T-helper 1 cell treated with Interleukin-12 subunit alpha and Interleukin-12 subunit beta and Interleukin-4 antibody, amounts not matched to agents 30 ng/mL and 1 ng/mL, for 36 hours (primary cell): ENCODE data around the gene WAPL. TPM values are rescaled to one million over a fixed set of nuclear protein-coding genes. Genes with fewer than 3 reads are reported as not detected.
"Not testable (repeated sequence)": the region's sequence is repeated elsewhere in the genome, so short reads cannot be mapped to it uniquely, and the experiment has no call there.

Experiments
- intact Hi-C: fragments of 100-400 bp; cut with micrococcal nuclease; formaldehyde crosslinking; loops from one replicate; pipeline ENCODE4 v1.15.1; 2024
- total RNA-seq: library from RNA; stranded (reverse); gene quantifications from 2 replicates; pipeline ENCODE4 v1.2.3, GENCODE V29; 2022

WAPL gene
- total RNA-seq, 1 donor from 2014 or later = 47.5 TPM

DNA sequence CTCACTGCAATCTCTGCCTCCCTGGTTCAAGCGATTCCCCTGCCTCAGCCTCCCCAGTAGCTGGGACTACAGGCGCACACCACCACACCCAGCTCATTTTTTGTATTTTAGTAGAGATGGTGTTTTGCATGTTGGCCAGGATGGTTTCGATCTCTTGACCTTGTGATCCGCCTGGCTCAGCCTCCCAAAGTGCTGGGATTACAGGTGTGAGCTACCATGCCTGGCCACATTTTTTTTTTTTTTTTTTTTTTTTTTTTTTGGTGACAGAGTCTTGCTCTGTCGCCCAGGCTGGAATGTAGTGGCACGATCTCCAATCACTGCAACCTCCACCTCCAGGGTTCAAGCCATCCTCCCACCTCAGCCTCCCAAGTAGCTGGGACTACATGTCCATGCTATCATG is 4.1 kb upstream of the WAPL start:
- intact Hi-C loops = not testable (repeated sequence)

DNA sequence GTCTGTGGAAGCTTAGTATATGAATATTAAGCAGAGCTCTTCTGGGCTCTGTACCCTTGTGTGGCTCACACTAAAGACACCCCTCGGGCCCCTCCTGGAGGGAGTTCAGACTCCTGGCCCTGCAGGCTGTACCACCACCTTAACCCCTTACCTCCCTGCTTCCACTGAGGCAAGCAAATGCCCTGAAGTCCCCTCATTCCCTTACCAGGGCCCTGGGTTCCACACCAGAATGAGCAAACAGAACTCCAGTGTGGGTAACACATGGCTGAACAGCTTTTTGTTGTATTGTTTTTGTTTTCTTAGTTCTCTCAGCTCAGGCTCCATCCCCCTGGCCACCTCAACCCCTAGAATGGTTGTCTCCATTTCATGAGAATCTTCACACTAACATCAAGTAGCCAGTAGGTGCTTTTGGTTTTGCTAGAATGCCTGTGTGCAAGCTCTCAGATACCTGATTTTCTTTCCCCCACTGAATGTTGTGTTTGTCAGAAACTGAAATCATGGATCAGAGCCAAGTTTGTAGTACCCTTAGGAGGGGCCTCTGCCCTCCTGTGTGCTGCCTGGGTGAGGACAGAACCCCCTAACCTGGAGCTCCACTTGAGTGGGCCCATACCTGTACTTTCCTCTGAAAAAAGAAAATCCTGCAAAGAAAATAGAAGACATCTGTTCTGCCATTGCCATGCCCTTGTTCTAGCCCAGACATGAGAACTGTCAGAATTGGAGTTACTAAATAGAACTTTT is 2.8 kb upstream of the WAPL start:
- intact Hi-C loops = loop anchor here (5.0 kb wide), 2 partner anchors 818 to 1293 kb away; partner anchors contain the start of gene ATAD1

DNA sequence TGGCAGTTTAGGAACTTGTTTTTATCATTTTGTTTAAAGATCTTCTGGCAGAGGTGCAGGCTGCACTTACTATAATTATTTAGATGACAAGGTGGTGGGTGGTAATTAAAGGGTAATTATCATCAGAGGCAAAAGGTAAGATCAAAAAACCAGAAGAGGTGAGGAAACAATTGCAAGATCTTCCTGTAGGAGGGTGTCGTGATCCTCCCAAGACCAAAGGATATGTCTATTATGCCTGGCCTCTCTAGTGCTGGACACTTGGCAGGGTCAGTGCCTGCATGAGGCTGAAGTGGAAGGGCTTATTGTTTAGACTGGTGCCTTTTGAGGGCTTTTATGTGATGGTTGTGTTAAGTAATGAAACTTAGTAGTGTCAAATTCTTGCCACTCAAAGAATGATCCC is 1.8 kb upstream of the WAPL start:
- intact Hi-C loops = loop anchor here (2.0 to 5.0 kb wide), 3 partner anchors 13 to 1294 kb away; partner anchors contain the start of gene ATAD1

DNA sequence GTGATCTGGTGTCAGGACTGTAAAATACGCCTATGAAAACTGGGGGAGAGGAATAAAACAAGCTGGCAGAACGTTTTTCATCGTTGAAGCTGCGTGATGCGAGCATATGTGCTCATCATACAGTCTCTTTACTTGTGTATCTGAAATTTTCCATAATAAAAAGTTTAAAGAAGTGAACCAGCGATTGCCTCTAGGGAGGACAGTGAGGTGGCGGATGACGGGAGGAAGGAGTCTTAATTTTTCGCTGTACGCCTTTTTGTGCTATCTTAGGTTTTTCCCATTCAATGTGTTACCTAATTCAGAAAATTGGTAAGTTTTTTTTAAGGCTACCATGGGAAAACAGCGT is 891 bp upstream of the WAPL start:
- intact Hi-C loops = loop anchor here (1.0 to 5.0 kb wide), 4 partner anchors 14 to 1295 kb away; partner anchors contain the start of gene ATAD1

DNA sequence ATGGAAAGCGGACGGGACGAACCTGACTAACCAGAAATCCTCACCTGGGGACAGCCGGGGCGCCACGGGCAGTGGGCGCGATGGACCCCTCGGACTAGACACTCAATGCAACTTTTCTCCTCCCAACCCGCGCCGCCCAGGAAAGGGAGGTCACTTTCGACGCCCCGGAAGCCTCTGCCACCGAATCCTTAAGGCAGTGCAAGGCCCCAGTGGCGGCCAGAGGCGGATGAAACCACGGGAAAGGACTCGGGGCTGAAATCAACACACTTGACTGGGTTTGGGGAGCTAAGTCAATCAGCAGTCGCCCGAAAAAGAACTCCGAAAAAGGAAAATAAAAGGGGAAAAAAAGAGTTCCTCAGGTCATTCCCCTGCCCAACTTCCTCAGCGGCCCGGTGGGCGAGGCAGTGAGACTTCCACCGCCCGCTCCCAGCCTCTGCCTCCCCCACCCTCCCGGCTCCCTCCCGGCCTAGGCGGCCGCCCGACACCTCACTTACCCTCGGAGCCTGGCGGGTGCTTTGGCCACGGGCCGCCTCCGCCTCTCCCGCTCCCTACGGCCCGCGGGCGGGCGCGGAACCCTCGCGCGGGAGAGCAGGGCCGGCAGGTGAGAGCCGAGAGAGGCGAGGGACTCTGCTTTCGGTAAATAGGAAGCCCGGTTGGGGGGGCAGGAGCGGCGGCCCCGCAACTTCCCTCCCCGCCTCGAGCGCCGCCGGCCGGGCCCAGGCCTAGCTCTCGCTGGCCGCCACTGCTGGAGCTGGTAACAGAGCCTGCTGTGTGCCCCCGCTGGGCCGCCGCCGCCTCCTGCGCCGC is 518 bp downstream of the WAPL start:
- intact Hi-C loops = loop anchor here (1.0 to 5.0 kb wide), 8 partner anchors 108 to 1984 kb away; partner anchors contain the start of genes ATAD1, BMPR1A, GLUD1 and SHLD2

DNA sequence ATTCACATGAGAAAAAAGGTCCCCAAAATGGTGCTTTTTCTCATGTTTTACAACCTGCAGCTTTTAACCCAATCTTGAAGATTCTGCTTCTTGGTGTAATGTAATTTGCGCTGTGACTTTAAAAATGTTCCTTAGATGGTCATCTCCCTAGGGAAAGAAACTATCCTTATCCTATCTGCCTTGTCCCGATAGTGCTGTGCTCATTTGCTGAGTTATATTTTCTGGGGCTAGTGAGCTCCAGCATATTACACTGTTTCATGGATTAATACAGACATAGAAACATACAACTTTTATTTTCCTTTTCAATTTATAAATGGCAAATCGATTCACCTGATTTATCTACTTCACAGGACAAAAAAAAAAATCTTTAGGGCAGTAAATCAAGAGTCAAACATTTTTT is 2.8 kb downstream of the WAPL start:
- intact Hi-C loops = loop anchor here (2.0 kb wide), 1 partner anchor 72 kb away; no protein-coding TSS in a partner anchor

DNA sequence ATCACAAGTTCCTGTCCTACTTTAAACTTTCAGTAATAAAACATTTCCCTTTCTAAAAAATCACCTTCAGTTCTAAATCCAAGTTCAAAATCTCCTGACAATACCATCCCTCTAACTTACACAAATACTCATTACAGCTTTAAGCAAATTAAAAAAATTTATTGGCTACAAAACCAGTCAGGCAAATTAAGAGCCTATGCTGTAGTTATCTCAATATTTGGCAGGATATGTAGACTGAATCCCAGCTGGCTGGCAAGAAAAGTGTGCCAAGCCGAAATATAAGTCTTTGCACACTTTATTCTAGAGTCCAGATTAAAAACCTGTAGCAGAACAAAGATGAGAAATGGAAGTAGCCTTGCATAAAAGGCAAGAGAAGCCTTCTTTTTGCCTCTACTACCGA is 9.5 kb downstream of the WAPL start:
- intact Hi-C loops = no loop called here

DNA sequence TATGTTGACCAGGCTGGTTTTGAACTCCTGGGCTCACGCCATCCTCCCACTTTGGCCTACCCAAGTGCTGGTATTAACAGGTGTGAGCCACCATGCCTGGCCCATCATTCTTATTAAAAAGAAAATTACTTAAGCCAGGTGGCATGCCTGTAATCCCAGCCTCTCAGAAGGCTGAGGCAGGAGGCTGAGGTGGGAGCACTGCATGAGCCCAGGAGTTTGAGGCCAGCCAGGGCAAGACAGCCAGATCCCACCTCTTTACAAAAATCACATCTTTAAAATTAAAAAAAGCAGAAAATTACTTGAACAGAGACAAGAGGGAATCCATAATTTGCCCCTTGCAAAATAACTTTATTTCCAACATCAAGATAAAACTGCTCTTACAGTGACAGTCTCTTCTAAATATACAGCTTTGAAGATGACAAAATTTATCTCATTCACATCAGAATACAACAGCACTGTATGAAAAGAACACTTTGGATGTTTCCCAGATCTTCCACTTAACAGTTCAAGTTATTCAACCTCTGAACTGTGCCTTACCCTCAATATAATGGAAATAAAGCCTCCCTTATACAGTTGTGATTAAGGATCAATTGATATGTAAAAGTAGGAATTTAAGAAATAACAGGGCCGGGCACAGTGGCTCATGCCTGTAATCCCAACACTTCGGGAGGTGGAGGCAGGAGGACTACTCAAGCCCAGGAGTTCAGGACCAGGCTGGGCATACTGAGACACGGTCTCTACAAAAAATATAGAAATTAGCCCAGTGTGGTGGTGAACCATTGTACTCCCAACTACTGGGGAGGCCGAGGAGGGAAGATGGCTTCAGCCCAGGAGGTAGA is 10.3 kb downstream of the WAPL start:
- intact Hi-C loops = no loop called here

DNA sequence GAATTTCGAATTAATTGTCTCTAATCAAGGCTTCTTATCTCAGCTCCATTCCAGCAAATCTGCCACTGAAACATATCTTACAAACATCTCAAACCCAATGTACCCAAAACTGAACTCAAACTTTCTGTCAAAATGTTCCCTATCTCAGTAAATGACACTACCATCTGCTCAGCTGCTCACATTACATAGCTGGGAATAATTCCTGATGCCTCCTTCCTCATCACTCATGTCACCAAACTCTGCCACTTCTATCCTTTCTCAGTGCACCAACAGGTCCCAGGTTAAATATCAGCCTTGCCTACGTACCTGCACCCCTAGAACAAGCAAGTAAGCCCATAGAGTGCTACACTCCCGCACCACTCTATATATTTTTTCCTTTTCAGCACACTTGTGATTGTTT is 12.4 kb downstream of the WAPL start:
- intact Hi-C loops = no loop called here

DNA sequence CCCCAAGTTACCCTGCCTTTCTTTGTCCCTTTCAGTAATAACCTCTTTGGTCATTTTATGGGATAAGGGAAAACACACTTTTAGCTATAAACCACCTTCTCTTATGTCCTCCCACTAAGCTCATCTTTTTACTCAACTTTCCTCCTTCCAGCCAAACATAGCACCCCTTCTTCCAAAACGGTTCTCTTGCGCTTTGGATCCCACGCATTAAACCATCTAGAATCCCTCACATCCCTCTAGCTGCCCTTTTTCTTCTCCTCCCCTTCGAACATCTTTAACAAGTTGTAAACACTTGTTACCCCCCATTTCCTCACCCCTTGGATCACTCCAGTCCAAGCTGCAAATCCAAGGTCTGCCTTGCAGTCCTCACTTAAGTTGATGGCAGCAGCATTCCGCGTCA is 13.4 kb downstream of the WAPL start:
- intact Hi-C loops = no loop called here

DNA sequence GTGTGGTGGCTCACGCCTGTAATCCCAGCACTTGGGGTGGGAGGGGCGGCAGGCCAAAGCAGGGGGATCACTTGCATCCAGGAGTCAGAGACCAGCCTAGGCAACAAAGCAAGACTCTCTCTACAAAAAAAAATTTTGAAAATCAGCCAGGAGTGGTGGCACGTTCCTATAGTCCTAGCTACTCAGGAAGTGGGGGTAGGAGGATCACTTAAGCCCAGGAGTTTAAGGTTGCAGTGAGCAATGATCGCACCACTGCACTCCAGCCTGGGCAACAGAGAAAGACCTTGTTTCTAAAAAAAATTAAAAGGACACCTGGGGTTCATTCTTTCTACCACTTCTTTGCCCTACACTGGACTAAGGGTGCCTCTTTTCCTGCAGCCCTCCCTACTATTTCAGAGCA is 15.1 kb downstream of the WAPL start:
- intact Hi-C loops = no loop called here

DNA sequence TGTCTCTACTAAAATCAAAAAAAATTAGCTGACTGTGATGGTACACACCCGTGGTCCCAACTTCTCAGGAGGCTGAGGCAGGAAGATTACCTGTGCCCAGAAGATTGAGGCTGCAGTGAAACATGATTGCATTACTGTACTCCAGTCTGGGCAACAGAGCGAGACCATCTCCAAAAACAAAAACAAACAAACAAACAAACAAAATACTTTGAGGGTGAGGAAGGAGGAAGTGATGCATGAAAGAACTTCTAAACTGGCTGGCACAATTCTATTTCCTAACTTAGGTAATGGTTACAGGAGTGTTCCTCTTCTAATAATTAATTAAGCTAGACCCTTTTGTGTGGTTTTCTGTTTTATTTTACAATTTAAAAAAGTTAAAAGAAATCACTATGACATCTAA is 15.5 kb downstream of the WAPL start:
- intact Hi-C loops = no loop called here

DNA sequence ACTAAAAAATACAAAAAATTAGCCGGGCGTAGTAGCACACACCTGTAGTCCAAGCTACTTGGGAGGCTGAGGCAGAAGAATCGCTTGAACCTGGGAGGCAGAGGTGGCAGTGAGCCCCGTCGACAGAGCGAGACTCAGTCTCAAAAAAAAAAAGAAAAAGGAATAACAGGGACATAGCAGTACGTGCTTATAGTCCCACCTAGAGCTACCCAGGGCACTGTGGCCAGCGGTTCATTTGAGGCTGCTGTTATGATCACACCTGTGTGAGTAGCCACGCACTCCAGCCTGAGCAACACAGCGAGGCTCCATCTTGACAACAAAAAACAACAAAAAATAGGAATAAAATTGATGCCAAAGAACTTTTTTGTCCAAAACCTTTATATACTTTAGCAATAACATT is 17.1 kb downstream of the WAPL start:
- intact Hi-C loops = no loop called here

DNA sequence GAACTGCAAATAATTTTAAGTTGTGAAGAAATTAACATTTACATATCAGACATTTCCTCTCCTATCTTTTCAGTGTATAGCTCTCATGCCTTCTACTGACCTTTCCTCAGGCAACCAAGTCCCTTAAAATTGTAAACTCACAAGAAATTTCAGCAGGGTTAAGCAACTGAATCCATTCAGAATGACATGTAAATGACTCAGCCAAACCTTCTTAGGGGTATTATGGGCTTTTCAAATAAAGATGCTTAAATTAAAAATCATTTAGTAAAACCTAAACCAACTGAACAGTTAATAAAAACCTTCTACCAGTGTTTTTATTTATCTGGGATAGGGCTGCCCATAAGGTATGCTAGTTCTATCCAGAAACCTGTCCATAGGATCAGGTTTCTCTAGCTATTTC is 20.7 kb downstream of the WAPL start:
- intact Hi-C loops = no loop called here

DNA sequence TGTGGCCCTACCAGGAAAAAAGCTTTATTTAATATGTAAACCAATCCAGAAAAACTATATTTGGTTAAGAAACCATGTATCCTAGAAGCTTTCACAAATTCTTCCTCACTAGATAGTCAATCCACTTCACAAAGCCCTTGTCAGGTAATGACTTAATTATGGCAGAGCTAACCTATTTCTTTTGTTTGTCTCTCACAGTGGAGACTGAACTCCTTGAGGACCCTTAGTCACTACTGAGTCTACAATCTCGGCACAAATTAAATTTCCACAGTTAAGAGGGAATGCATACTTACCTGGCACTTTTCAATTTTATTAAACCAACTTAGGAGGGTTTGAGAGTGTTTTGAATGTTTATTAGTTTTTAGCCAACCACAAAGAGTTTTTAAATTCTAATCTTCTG is 23.0 kb downstream of the WAPL start:
- intact Hi-C loops = no loop called here

DNA sequence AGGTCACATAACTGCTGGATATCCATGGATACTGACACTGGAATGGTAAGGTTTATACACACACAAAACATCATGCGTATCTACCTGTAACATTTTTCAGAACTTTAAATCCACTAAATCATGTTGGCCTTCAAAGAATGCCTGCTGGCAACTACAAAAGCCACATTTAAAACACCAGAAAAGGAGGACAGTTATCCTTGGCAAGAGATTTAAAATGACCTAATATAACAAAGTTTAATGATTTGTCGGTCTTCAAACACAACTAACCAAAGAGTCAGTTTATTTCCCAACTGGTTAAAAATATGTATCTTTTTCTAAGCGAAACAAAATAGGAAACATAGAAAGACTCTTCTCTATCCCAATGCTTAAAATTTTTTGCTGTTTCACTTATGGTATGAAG is 24.0 kb downstream of the WAPL start:
- intact Hi-C loops = no loop called here

DNA sequence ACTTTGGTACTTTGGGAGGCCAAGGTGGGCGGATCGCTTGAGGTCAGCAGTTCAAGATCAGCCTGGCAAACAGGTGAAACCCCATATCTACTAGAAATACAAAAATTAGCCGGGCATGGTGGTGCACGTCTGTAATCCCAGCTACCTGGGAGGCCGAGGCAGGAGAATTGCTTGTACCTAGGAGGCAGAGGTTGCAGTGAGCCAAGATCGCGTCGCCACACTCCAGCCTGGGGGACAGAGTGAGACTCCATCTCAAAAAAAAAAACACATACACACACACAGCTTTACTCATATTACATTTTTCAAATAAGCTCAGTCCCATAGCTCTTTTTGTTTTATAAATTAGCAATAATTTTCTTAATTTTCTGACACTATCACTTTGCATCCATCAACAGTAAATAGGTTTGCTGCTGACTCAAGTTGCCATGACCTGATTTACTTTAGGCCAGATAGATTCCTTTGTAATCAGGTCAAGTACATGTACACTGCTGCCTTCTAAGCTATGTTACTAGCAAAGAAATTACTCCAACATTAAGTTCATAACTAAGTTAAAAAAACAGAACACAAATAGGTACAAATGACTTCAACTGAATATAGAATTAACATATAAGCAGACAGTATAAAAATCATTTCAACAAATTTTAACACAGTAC is 31.5 kb downstream of the WAPL start:
- intact Hi-C loops = no loop called here

DNA sequence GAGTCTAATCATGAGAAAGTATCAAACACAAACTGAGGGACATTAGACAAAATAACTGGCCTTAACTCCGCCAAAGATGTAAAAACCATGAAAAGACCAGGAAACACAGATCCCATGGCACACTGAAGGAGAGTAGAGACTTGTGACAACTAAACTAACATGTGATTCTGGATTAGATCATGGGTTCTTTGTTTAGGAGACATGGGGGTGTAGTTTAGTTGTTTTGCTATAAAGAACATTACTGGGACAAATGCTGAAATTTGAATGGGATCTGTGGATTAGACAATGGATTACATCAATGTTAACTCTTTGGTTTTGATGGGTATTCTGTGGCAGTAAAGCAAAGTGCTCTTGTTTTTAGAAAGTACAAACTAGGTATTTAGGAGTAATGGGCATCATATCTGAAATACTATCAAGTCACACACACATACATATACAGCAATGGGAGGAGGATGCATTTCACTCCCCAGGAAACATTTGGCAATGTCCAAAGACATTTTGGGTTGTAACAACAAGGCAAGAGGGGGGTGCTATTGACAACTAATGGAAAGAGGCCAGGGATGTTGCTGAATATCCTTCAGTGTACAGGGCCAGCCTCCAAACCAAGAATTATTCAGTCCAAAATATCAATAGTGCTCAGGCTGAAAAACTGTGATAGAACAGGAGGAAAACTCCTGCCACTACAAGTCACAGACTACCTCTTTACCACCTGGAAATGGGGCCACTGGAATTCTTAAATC is 32.4 kb downstream of the WAPL start:
- intact Hi-C loops = no loop called here

DNA sequence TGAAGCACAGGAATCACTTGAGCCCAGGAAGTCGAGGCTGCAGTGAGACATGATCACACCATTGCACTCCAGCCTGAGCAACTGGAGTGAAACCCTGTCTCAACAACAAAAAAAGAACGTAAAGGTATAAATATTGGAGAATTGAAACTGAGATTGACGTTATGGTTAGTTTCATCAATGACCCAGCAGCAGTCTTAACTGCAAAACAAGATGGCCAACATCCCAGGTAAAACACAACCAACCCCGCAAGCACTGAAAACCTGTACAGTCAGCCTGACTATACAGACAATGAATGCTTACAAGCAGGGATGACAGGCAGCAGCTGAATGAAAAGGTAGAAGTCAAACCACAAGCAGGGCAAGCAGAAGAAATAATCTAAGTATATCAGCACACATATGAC is 34.7 kb downstream of the WAPL start:
- intact Hi-C loops = no loop called here

DNA sequence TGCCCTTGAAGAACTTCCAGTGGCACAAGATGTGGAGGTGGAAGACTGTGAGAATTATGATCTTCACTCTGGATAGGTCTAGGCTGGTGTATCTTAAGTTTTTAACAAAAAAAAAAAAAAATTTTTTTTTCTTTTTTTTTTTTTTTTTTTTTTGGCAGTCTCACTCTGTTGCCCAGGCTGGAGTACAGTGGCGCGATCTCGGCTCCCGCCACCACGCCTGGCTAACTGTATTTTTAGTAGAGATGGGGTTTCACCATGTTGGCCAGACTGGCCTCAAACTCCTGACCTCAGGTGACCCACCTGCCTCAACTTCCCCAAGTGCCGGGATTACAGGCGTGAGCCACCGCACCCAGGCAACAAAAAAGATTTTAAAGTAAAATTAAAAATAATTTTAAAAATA is 37.9 kb downstream of the WAPL start:
- intact Hi-C loops = no loop called here
